GM08714 (cell line): ENCODE results near the gene HSP90AA1.
"Not testable (repeated sequence)": the region's sequence is repeated elsewhere in the genome, so short reads cannot be mapped to it uniquely, and the experiment has no call there.

Experiments used
- H3K4me3 ChIP-seq: fragments of 200-500 bp; sonication (Bioruptor generic); 2 replicates; pipeline ENCODE4 v1.5.1; 2014; ENCODE audit warnings: mild to moderate bottlenecking, low read length, inconsistent platforms
- ZNF274 ChIP-seq: IDR thresholded peaks from 2 replicates; pipeline ENCODE4 v1.6.1; 2012; ENCODE audit warnings: mild to moderate bottlenecking, low read depth, low read length

Gene HSP90AA1

GRCh38 chr14:102086972-102087761, at the start of gene HSP90AA1:
HSP90AA1 (minus strand) TSS chr14:102087044; CDS start chr14:102086378, 666 bp downstream.
- no peak for TF ChIP-seq ZNF274
- H3K4me3 ChIP-seq: peak within 1 kb of the TSS; percentile 88

DNA sequence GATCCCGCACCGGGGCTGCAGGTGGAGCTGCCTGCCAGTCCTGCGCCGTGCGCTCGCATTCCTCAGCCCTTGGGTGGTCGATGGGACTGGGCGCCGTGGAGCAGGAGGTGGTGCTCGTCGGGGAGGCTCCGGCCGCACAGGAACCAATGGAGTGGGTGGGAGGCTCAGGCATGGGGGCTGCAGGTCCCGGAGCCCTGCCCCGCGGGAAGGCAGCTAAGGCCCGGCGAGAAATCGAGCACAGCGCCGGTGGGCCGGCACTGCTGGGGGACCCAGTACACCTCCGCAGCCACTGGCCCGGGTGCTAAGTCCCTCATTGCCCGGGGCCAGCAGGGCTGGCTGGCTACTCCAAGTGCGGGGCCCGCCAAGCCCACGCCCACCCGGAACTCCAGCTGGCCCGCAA, 48.6 kb upstream of the HSP90AA1 start:
- not testable (repeated sequence) for H3K4me3 ChIP-seq

DNA sequence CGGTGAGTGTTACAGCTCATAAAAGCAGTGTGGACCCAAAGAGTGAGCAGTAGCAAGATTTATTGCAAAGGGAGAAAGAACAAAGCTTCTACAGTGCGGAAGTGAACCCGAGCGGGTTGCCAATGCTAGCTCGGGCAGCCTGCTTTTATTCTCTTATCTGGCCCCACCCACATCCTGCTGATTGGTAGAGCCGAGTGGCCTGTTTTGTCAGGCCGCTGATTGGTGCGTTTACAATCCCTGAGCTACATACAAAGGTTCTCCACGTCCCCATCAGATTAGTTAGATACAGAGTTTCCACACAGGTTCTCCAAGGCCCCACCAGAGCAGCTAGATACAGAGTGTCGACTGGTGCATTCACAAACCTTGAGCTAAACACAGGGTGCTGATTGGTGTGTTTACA, 47.9 kb upstream of the HSP90AA1 start:
- H3K4me3 ChIP-seq: not testable (repeated sequence)

GRCh38 chr14:102134021-102134420, 47.2 kb upstream of the HSP90AA1 start:
- not testable (repeated sequence) for H3K4me3 ChIP-seq

DNA sequence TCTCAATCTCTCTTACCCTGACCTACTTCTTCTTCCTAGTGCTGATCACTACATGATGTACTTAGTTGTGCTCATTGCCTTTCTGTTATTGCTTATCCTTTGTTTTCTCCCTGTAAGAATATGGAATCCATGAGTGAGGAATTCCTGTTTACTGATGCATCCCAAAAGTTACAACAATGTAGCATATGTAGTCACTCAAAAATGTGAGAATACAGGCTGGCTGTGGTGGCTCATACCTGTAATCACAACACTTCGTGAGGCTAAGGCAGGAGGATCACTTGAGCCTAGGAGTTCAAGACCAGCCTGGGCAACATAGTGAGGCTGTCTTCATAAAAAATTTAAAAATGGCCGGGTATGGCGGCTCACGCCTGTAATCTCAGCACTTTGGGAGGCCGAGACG, 44.9 kb upstream of the HSP90AA1 start:
- H3K4me3 ChIP-seq: no peak overlapping the region
- no peak for TF ChIP-seq ZNF274

- TF ChIP-seq ZNF274: no peak
- H3K4me3 ChIP-seq: no peak overlapping the region
These were observed 40.1 kb upstream of the HSP90AA1 start for GRCh38 chr14:102126807-102127455.

- no peak for TF ChIP-seq ZNF274
These were observed 38.7 kb upstream of the HSP90AA1 start for GRCh38 chr14:102125546-102125945.

DNA sequence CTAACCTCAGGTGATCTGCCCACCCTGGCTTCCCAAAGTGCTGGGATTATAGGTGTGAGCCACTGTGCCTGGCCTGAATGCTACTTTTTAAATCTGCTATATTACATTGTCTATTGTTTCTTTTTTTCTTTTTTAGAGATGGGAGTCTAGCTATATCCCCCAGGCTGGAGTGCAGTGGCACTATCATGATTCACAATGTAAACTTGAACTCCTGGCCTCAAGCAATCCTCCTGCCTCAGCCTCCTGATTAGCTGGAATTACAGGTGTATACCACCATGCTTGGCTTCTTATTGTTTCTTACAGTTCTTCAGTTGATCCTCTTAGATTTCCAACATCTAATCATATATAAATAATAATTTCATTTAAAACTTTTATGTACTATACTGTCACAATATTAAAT, 37.6 kb upstream of the HSP90AA1 start:
- H3K4me3 ChIP-seq: no peak overlapping the region
- no peak for TF ChIP-seq ZNF274

More at GRCh38 chr14:102125546-102125945, 38.7 kb upstream of the HSP90AA1 start:
- H3K4me3 ChIP-seq: no peak overlapping the region

DNA sequence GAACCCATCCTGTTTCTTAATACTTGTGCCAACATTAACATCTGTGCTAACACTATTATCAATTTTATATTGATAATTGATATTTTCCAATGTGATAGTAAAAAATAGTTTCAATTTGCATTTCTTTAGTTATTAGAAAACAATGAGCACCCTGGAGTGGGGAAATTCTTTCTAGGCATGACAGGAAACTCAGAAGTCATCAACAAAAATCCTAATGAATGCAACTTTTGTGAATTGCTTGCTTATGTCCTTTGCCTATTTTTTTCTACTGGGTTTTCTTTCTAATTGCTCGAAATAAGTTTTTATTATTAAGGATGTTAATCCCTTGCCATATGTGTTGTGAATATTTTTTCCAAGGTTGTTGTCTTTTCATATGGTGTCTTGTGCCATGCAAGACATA, 34.7 kb upstream of the HSP90AA1 start:
- H3K4me3 ChIP-seq: no peak overlapping the region
- TF ChIP-seq ZNF274: no peak

GRCh38 chr14:102120888-102121287, 34.0 kb upstream of the HSP90AA1 start:
- no peak overlapping the region for H3K4me3 ChIP-seq
- TF ChIP-seq ZNF274: no peak

GRCh38 chr14:102117852-102118251, 31.0 kb upstream of the HSP90AA1 start:
- H3K4me3 ChIP-seq: no peak overlapping the region
- no peak for TF ChIP-seq ZNF274

DNA sequence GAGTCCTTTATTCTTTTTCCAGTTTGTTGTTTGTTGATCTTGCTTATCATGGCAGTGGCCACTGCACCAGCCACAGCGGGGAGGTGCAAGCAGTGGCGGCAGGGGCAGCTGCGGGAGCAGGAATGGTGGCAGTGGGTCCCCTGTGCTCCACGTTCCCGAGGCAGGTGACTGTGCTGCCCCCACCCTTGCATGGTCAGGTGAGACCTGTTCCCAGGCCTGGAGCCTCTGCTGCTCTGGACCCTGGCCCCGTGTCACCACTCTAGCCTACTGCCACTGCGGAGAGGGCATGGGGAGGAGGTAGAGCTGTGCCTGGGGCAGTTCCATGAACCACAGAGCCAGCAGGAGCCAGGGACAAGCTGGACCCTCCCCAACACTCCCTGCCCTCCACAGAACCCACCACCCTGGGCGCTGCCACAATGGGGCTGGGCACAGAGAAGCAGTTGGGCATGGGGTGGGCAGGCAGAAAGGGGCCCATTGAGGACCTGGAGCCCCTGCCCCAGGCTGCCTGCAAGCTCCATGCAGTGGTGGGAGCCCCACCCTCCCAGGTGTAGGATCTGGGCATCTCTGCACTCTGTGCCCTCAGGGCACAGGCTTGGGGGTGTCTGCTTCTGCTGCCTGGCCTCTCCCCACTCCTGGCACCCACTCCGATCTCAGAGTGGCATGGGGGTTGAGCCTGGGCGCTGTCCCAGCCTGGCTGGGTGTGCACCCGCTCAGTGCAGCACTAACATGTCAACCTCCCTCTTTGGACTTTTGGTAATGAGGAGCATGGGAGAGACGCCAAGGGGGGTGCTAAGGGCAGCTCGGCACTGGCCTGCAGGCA, 29.7 kb upstream of the HSP90AA1 start:
- H3K4me3 ChIP-seq: no peak overlapping the region
- TF ChIP-seq ZNF274: no peak

GRCh38 chr14:102111101-102111500, 24.3 kb upstream of the HSP90AA1 start:
- no peak overlapping the region for H3K4me3 ChIP-seq
- TF ChIP-seq ZNF274: no peak

DNA sequence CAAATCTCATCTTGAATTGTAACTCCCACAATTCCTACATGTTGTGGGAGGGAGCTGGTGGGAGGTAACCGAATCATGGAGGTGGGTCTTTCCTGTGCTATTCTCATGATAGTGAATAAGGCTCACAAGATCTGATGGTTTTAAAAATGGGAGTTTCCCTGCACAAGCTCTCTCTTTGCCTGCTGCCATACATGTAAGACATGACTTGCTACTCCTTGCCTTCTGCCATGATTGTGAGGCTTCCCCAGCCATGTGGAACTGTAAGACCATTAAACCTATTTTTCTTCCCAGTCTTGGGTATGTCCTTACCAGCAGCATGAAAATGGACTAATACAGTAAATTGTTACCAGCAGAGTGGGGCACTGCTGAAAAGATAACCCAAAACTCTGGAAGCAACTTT, 22.5 kb upstream of the HSP90AA1 start:
- not testable (repeated sequence) for H3K4me3 ChIP-seq

GRCh38 chr14:102105369-102105768, 18.5 kb upstream of the HSP90AA1 start:
- TF ChIP-seq ZNF274: no peak
- H3K4me3 ChIP-seq: no peak overlapping the region
